Endothelial cell of umbilical vein (primary cell): ENCODE results near the gene RBMX2.

Source experiments
- GATA2 ChIP-seq: IDR thresholded peaks from 2 replicates; pipeline ENCODE4 v1.7.0; 2011; ENCODE audit warnings: low read depth, mild to moderate bottlenecking, moderate library complexity, mixed read lengths, low read length; ENCODE audit not compliant: insufficient read length, insufficient read depth
- POLR2AphosphoS5 ChIP-seq: IDR thresholded peaks from 2 replicates; pipeline ENCODE4 v1.6.1; 2012; ENCODE audit warnings: low read depth, mild to moderate bottlenecking, control low read depth, low read length, moderate library complexity; ENCODE audit not compliant: insufficient read depth

GRCh38 chrX:130418066-130418465, 16.3 kb downstream of the RBMX2 start:
- TF ChIP-seq POLR2AphosphoS5 (no peak), GATA2 (no peak)
